Measurements from ENCODE around the gene SMLR1. TPM values are rescaled to one million over a fixed set of nuclear protein-coding genes. Genes with fewer than 3 reads are reported as not detected.

SMLR1 gene
- total RNA-seq, 3 donors from 2014 or later = not detected

- no peak for DNase-seq (ENCODE audit: low spot score in 2 of 2)
- Histone ChIP-seq H3K36me3 (no peaks in the 10 kb centered on the region), H3K4me1 (no peaks in the 10 kb centered on the region), H3K27ac (no peak overlapping the region), H3K9me3 (no peaks in the 10 kb centered on the region), H3K27me3 (no peaks in the 10 kb centered on the region), H3K4me3 (no peak overlapping the region)
- TF ChIP-seq POLR2A (IDR thresholded peaks at IDR 0.05) = no peak
- no peak for TF ChIP-seq CTCF (IDR thresholded peaks at IDR 0.05)
- no peak for TF ChIP-seq POLR2AphosphoS5 (IDR thresholded peaks at IDR 0.05)
- intact Hi-C loops (cut with DNase I; ENCODE audit: low total_unique reads) = no loop called here
These were observed 7.5 kb downstream of the SMLR1 start for GRCh38 chr6:130834482-130835251.

DNA sequence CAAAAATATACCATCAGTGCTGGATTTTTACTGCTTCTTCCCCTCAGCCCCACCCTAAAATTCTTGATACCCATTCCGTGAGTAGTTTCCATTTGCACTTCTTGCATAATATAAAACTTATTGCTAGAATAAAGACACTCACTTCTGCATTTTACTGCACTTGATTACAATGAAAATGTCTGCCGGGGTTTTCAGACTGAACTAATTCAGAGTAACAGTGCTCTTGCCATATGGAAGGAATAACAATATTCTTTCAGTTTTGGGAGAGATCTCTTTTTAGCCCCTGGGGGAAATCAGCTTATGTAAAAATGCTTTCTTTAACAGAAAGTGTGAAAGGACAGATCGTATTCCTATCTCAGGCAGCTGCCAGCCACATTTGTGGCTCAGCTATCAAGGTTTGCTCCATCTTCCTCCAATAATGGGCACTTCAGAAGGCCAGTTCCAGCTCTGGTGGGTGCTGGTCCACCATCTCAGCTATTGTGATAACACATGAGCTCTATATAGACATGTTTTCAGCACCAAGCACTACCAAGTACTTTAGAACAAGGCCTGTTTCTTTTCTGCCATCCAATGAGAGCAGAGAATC is 8.9 kb downstream of the SMLR1 start:
- TF ChIP-seq POLR2A (IDR thresholded peaks at IDR 0.05) (no peak), POLR2AphosphoS5 (IDR thresholded peaks at IDR 0.05) (no peak), CTCF (IDR thresholded peaks at IDR 0.05) (no peak)
- DNase-seq (ENCODE audit: low spot score in 2 of 2) = no peak
- H3K27ac ChIP-seq = no peak overlapping the region
- no peaks in the 10 kb centered on the region for H3K27me3 ChIP-seq
- H3K9me3 ChIP-seq = no peaks in the 10 kb centered on the region
- H3K36me3 ChIP-seq = no peaks in the 10 kb centered on the region
- H3K4me3 ChIP-seq = no peak overlapping the region
- intact Hi-C loops (cut with DNase I; ENCODE audit: low total_unique reads) = no loop called here
- H3K4me1 ChIP-seq = no peaks in the 10 kb centered on the region

DNA sequence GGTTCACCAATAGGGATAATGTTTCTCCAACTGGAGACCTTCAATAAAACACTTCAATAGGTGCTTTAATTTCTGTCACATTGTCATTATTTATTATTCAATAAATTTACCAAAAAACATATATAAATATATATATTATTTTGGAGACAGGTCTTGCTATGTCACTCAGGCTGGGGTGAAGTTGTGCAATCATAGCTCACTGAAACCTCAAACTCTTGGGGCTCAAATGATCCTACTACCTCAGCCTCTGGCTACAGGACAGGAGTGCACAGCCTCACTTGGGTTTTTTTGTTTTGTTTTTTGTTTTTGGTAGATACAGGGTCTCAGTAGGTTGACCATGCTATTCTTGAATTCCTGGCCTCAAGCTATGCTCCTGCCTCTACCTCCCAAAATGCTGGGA is 9.9 kb downstream of the SMLR1 start:
- Histone ChIP-seq H3K36me3 (no peaks in the 10 kb centered on the region), H3K4me3 (no peak overlapping the region), H3K9me3 (no peaks in the 10 kb centered on the region), H3K27me3 (no peaks in the 10 kb centered on the region), H3K27ac (no peak overlapping the region), H3K4me1 (no peaks in the 10 kb centered on the region)
- intact Hi-C loops (cut with DNase I; ENCODE audit: low total_unique reads) = no loop called here
- DNase-seq (ENCODE audit: low spot score in 2 of 2) = no peak
- TF ChIP-seq POLR2AphosphoS5 (IDR thresholded peaks at IDR 0.05) = no peak
- TF ChIP-seq POLR2A (IDR thresholded peaks at IDR 0.05) = no peak
- no peak for TF ChIP-seq CTCF (IDR thresholded peaks at IDR 0.05)

DNA sequence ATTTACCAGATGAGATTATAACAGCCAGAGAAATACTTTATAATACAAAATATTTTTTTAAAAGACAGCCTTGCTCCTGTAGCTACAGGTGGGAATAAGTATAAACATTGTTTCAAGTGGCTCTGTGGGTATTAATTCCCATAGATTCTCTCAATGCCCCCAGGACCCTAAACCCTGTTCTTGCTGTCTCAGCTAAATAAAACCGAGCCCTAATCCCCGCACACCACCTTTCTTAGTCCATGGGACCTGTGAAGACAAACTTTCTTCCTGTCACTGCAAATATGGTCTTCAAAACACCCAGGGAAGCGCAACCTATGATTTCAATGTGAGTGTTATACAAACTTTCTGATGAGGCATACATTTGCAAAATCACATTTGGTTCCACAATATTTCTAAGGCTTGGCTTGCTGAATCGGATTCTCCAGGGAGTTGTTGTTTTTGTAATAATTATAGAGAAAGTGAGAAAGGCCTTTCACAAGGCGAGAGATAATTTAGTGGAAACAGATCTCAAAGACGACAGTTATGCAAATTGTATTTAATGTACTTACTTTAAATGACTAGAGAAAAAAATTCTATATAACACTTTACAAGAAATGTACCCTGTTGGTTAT is 11.1 kb downstream of the SMLR1 start:
- H3K4me3 ChIP-seq = no peak overlapping the region
- intact Hi-C loops (cut with DNase I; ENCODE audit: low total_unique reads) = no loop called here

More for the DNA sequence above, 11.1 kb downstream of the SMLR1 start:
- no peak for DNase-seq (ENCODE audit: low spot score in 2 of 2)
- H3K4me1 ChIP-seq = no peaks in the 10 kb centered on the region
- no peaks in the 10 kb centered on the region for H3K9me3 ChIP-seq
- H3K36me3 ChIP-seq = no peaks in the 10 kb centered on the region
- TF ChIP-seq CTCF (IDR thresholded peaks at IDR 0.05) (no peak), POLR2AphosphoS5 (IDR thresholded peaks at IDR 0.05) (no peak), POLR2A (IDR thresholded peaks at IDR 0.05) (no peak)
- H3K27ac ChIP-seq = no peak overlapping the region
- H3K27me3 ChIP-seq = no peaks in the 10 kb centered on the region
